ENCODE results near the gene PCDH19.

DNA sequence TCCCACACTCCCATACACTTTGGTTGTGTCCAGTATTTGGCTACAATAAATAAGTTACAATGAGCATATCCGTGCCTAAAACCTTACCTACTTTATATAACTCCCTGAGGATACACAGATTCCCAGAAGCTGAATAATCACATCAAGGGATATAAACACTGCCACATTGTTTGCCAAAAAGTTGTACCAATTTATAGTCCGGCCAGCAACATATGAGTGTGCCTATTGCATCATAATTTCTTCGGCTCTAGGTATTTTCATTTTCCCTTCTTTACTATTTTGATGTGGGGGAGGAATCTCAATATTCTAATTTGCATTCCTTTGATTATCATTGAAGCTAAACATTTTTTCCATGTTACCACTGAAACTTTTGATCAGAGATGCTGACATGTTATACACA, 146.4 kb downstream of the PCDH19 start:
- TF ChIP-seq, protein P1, sequence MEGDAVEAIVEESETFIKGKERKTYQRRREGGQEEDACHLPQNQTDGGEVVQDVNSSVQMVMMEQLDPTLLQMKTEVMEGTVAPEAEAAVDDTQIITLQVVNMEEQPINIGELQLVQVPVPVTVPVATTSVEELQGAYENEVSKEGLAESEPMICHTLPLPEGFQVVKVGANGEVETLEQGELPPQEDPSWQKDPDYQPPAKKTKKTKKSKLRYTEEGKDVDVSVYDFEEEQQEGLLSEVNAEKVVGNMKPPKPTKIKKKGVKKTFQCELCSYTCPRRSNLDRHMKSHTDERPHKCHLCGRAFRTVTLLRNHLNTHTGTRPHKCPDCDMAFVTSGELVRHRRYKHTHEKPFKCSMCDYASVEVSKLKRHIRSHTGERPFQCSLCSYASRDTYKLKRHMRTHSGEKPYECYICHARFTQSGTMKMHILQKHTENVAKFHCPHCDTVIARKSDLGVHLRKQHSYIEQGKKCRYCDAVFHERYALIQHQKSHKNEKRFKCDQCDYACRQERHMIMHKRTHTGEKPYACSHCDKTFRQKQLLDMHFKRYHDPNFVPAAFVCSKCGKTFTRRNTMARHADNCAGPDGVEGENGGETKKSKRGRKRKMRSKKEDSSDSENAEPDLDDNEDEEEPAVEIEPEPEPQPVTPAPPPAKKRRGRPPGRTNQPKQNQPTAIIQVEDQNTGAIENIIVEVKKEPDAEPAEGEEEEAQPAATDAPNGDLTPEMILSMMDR (IDR thresholded peaks at IDR 0.05) = no peak
- TF ChIP-seq POLR2A (IDR thresholded peaks at IDR 0.05) = no peak
- TF ChIP-seq POLR2AphosphoS5 (IDR thresholded peaks at IDR 0.05) = no peak

All from breast epithelium (tissue), 3 donors.